Stimulated activated CD4-positive, alpha-beta T cell treated with anti-CD3 and anti-CD28 coated beads, TNF-alpha, amount 100 ng/mL, for 1 hour (primary cell): Measurements from ENCODE around the gene KSR2.

ENCODE experiments used
- DNase-seq, 3 donors: peaks; one replicate each; pipeline ENCODE4 v3.0.0-alpha.2; 2020; ENCODE audit warnings: low read depth in 3 of 3, low spot score in 1 of 3

Gene KSR2

DNA sequence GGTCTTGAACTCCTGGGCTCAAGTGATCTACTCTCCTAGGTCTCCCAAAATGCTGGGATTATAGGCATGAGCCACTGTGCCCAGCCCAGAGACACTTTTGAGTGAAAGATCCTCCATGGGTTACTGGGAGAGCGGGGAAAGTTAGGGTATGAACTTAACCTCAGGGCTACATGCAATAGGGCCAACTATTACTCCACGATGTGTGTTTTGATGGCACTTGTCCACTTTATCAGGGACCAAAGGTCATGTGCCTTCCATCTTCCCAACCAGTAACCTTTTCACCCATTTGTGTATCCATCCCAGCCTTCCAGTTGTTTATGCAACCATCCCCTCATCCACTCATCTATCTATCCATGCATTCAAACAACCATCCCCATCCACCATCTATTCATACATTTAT is 546.8 kb downstream of the KSR2 start:
- DNase-seq = no peak

DNA sequence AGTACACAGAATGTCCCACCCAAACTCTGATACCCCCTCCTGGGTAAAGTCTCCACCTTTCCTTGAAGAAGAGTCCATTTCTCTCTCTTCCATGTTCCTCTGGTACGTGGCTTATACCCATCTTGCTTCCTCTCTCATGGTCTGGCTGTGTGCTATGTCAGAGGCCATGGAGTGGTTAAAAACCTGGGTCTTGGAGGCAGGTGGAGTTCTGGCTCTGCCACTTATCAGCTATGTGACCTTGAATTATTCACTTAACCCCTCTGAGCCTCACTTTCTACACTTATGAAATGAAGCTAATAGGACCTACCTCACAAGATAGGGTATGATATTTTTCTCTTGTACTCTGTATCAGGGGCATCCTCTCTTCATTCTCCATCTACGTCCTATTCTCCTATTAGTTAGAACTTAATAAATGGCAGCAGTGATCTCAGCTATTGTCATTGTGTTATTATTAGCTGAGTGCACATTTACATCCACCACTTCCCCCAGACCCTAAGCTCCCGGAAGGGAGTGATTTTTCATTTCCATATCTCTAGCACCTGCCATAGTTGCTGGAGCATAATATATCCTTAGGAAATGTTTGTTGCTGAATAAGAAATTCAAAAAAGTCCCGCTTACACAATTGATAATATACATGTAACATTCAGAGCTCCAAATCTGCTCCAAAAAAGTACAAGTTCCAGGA is 547.6 kb downstream of the KSR2 start:
- no peak for DNase-seq

DNA sequence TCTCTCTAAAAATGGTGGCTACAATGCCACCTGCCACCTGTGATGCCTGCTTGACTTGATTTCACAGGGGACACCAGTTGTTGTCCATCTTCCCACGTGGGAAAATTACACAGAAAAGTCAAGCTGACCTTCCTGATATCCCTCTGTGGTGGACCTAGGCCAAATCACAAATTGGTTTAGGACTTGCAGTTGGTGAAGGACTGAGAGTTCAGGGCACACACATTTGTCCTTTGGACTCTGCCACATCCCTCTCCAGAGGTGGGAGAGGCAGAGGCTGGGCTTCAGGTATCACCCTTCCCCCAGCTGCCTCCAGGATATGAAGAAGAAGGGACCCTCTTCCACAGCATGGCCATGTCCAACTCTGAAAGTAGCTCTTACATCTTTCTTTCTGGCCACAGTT is 551.8 kb downstream of the KSR2 start:
- DNase-seq = no peak

GRCh38 chr12:117412465-117413188 is 556.2 kb downstream of the KSR2 start:
- DNase-seq = no peak

GRCh38 chr12:117409286-117409685 is 559.5 kb downstream of the KSR2 start:
- DNase-seq = no peak

DNA sequence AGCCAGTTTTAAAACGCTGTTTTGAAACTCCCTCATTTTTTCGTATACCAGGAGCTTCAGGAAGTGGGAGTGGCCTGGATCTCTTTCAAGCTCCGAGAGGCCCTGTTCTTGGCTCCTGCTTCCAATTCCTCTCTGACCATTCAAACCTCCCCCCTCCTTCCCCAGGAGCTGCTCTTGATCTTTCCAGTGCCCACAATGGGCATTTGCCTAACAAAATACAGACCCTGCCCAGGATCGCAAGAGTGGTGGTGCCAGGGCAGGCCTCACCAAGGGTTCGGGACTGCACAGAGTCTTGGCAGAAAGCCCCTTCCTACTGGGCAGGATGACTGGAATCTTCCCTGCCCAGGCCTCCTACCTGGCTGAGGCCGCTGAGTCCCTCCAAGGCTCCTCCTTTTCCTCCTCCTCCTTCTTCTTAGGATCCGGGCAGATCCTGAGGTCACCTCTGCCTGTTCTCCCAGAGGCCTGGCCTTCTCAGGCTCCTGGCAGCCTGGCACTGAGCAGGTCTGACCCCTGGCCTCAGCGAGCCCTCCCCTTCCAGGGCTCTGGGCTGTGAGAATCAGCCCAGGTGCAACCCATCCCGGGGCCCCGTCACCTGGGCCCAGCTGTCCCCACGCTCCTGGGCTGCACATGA is 560.5 kb downstream of the KSR2 start:
- no peak for DNase-seq

DNA sequence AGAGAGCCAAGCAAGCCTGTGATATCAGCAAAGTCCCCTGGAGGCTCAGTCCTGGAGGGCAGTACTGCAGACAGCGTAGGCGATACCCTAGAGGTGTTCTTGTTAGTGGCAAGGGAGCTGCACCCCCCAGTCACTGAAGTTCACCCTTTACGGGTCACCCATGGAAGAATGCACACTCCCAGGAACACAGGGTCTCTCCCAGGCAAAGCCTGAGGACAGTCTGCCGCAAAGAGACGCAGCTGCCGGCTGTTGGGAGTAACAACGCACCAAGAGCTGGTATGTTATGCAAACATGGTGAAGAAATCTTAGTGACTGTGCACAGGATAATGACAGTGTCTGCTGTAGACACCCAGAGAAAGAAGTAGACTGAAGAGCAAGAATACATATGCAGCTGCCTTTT is 563.9 kb downstream of the KSR2 start:
- DNase-seq = no peak

DNA sequence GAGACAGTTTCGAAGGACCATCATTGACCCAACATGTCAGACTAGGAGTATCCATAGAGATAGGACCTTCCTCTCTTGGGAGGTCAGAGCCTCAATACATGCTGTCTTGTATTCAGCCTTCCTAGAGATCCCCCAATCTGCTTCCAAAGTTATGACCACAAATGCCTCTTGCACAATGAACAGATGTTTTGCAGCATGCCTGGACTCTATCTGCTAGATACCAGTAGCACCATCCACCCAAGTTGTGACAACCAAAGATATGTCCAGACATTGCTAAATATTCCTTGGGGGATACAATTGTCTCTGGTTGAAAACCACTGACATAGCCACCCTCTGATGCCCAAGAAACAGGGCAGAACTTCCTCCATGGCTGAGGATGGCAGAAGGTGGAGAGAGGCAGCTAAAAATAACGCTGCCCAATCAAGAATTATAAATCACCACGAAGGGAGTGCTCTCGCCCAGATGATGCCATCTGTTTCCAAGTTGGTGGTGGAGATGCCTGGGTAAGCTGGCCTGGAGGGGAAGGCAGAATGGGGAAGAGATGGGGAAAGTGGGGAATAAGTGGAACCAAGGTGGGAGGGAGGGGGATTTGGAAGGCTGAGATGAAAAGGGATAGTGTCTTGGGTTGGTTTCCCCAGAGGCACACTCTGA is 564.5 kb downstream of the KSR2 start:
- DNase-seq = no peak

GRCh38 chr12:117403586-117404139 is 565.1 kb downstream of the KSR2 start:
- no peak for DNase-seq
